Measurements from ENCODE around the gene ATRIP.
A peak's percentile ranks its signal among the peaks of the same experiment; 100 is the strongest.

Gene ATRIP

GRCh38 chr3:48493203-48493501, 46.6 kb downstream of the ATRIP start:
- ChIA-PET CTCF (no interaction called here), POLR2A (ENCODE audit: low non-redundant PET) (no interaction called here)
- TF ChIP-seq CTCF (conservative IDR thresholded peaks at IDR 0.05; ENCODE audit: low read depth): no peak
- DNase-seq (ENCODE audit: low spot score): no peak
- H3K27ac ChIP-seq: peak overlapping the region; percentile 97

GRCh38 chr3:48500656-48501055, 54.1 kb downstream of the ATRIP start:
- H3K27ac ChIP-seq: peak overlapping the region; percentile 91
- TF ChIP-seq CTCF (conservative IDR thresholded peaks at IDR 0.05; ENCODE audit: low read depth): no peak
- no peak for DNase-seq (ENCODE audit: low spot score)
- ChIA-PET POLR2A (ENCODE audit: low non-redundant PET) (interaction anchor here (0.6 kb wide), 2 partner anchors 61 to 954 kb away, joined by 4 read pairs; partner anchors contain the start of genes CCDC51 and TMA7), CTCF (no interaction called here)

- DNase-seq (ENCODE audit: low spot score): no peak
- POLR2A ChIA-PET (ENCODE audit: low non-redundant PET): interaction anchor here (0.6 kb wide), 1 partner anchor 61 kb away, joined by 4 read pairs; the partner anchor contains the start of genes CCDC51 and TMA7
- CTCF ChIA-PET: no interaction called here
- H3K27ac ChIP-seq: peak overlapping the region; percentile 91
- no peak for TF ChIP-seq CTCF (conservative IDR thresholded peaks at IDR 0.05; ENCODE audit: low read depth)
Measured at GRCh38 chr3:48501196-48501595, 54.7 kb downstream of the ATRIP start.

- POLR2A ChIA-PET (ENCODE audit: low non-redundant PET): interaction anchor here (0.7 kb wide), 1 partner anchor 16 kb away, joined by 3 read pairs; no protein-coding TSS in a partner anchor
- DNase-seq (ENCODE audit: low spot score): no peak
- TF ChIP-seq CTCF (conservative IDR thresholded peaks at IDR 0.05; ENCODE audit: low read depth): no peak
- peak overlapping the region; percentile 91 for H3K27ac ChIP-seq
- CTCF ChIA-PET: no interaction called here
Measured at GRCh38 chr3:48502121-48502520, 55.6 kb downstream of the ATRIP start.

- no peak for DNase-seq (ENCODE audit: low spot score)
Measured at GRCh38 chr3:48502728-48503168, 56.2 kb downstream of the ATRIP start.

GRCh38 chr3:48503401-48504050, 57.0 kb downstream of the ATRIP start:
- ChIA-PET POLR2A (ENCODE audit: low non-redundant PET) (interaction anchor here (0.8 kb wide), 1 partner anchor 33 kb away, joined by 3 read pairs; no protein-coding TSS in a partner anchor), CTCF (interaction anchor here (0.7 kb wide), 1 partner anchor 44 kb away, joined by 3 read pairs; no protein-coding TSS in a partner anchor)
- no peak for TF ChIP-seq CTCF (conservative IDR thresholded peaks at IDR 0.05; ENCODE audit: low read depth)
- no peak for DNase-seq (ENCODE audit: low spot score)
- peak overlapping the region; percentile 91 for H3K27ac ChIP-seq

More at GRCh38 chr3:48502728-48503168, 56.2 kb downstream of the ATRIP start:
- CTCF ChIA-PET: no interaction called here
- POLR2A ChIA-PET (ENCODE audit: low non-redundant PET): interaction anchor here (0.8 kb wide), 1 partner anchor 32 kb away, joined by 3 read pairs; no protein-coding TSS in a partner anchor
- H3K27ac ChIP-seq: peak overlapping the region; percentile 91
- no peak for TF ChIP-seq CTCF (conservative IDR thresholded peaks at IDR 0.05; ENCODE audit: low read depth)
